Fibroblast of lung (primary cell): ENCODE measurements around the gene VWC2L. TPM values are rescaled to one million over a fixed set of nuclear protein-coding genes. Genes with fewer than 3 reads are reported as not detected.
A peak's percentile ranks its signal among the peaks of the same experiment; 100 is the strongest.

Source experiments
- DNase-seq, 2 donors: peaks; one replicate each; pipeline versions ENCODE4 v3.0.0 to v3.0.0-alpha.2; 2010; ENCODE audit warnings: low read depth in 2 of 2
- H2AFZ ChIP-seq: 2 replicates; pipeline ENCODE4 v1.5.1; 2012; ENCODE audit warnings: low read length, control low read depth, inconsistent platforms
- H3K27ac ChIP-seq: 2 replicates; pipeline ENCODE4 v1.5.1; 2011; ENCODE audit warnings: low read length, control low read depth; ENCODE audit not compliant: insufficient read depth
- H3K27me3 ChIP-seq: 2 replicates; pipeline ENCODE4 v1.5.1; 2011; ENCODE audit warnings: mild to moderate bottlenecking, low read length; ENCODE audit not compliant: control insufficient read depth, insufficient read depth
- H3K36me3 ChIP-seq: 2 replicates; pipeline ENCODE4 v1.5.1; 2011; ENCODE audit warnings: low read length; ENCODE audit not compliant: control insufficient read depth, insufficient read depth
- H3K4me1 ChIP-seq: 2 replicates; pipeline ENCODE4 v1.5.1; 2011; ENCODE audit warnings: low read length; ENCODE audit not compliant: control insufficient read depth, insufficient read depth; ENCODE audit errors: extremely low read depth
- H3K4me2 ChIP-seq: 2 replicates; pipeline ENCODE4 v1.5.1; 2011; ENCODE audit warnings: low read length, control low read depth; ENCODE audit not compliant: insufficient read depth; ENCODE audit errors: extremely low read depth
- H3K4me3 ChIP-seq, 4 experiments: fragments of 200-600 bp in 1 of 4; sonication (generic) in 1 of 4; replicated peaks in 1 of 4; 2 replicates each; pipeline ENCODE4 v1.5.1; 2011 to 2016; ENCODE audit warnings: low read length in 4 of 4, low read depth in 3 of 4, mild to moderate bottlenecking in 3 of 4, control low read depth in 2 of 4, inconsistent platforms in 1 of 4, mixed read lengths in 1 of 4; ENCODE audit not compliant: insufficient read depth in 1 of 4; ENCODE audit errors: control extremely low read depth in 1 of 4
- H3K79me2 ChIP-seq: 2 replicates; pipeline ENCODE4 v1.5.1; 2012; ENCODE audit warnings: mild to moderate bottlenecking, low read length, inconsistent platforms; ENCODE audit not compliant: control insufficient read depth, insufficient read depth
- H3K9ac ChIP-seq: 2 replicates; pipeline ENCODE4 v1.5.1; 2011; ENCODE audit warnings: mild to moderate bottlenecking, low read length, control low read depth; ENCODE audit not compliant: insufficient read depth
- H3K9me3 ChIP-seq: 2 replicates; pipeline ENCODE4 v1.5.1; 2012; ENCODE audit warnings: low read depth, low read length; ENCODE audit not compliant: control insufficient read depth, insufficient read depth
- H4K20me1 ChIP-seq: 2 replicates; pipeline ENCODE4 v1.5.1; 2011; ENCODE audit warnings: low read length; ENCODE audit not compliant: control insufficient read depth, insufficient read depth; ENCODE audit errors: extremely low read depth
- CTCF ChIP-seq, 2 donors: IDR thresholded peaks in 1 of 2; conservative IDR thresholded peaks in 1 of 2; 1 replicate in 1 of 2; 2 replicates in 1 of 2; pipeline ENCODE4 v1.5.1; 2011 to 2012; ENCODE audit warnings: low read length in 2 of 2, control low read depth in 1 of 2, inconsistent platforms in 1 of 2, low read depth in 1 of 2, mild to moderate bottlenecking in 1 of 2
- EZH2 ChIP-seq: IDR thresholded peaks from 2 replicates; pipeline ENCODE4 v1.5.1; 2012; ENCODE audit warnings: low read length, control low read depth, mild to moderate bottlenecking; ENCODE audit errors: missing control alignments
- polyA plus RNA-seq, 2 donors: library from polyadenylated mRNA; depleted of rRNA in 1 of 2; stranded (reverse) in 1 of 2; unstranded in 1 of 2; fragments of >200 nt; gene quantifications; 2 replicates each; pipeline ENCODE4 v1.2.1, GENCODE V29; 2011 to 2012; ENCODE audit warnings: missing spikeins in 1 of 2
- total RNA-seq: library from RNA; depleted of rRNA; stranded (reverse); fragments of >200 nt; gene quantifications from 2 replicates; pipeline ENCODE4 v1.2.1, GENCODE V29; 2014

The VWC2L gene
- total and polyA plus RNA-seq, 2 donors (not counting 1 experiment from before 2014, with no cell fraction given): not detected

- DNase-seq: peak in 1 of 2 donors; percentile 34
- no peaks in the 10 kb centered on the region for H3K36me3 ChIP-seq
- H3K79me2 ChIP-seq: no peaks in the 10 kb centered on the region
- H3K27ac ChIP-seq: no peak overlapping the region
- H3K9ac ChIP-seq: no peak overlapping the region
- H3K4me2 ChIP-seq: peak overlapping the region; percentile 13
- H4K20me1 ChIP-seq: no peaks in the 10 kb centered on the region
- no peak overlapping the region for H3K4me3 ChIP-seq
- no peaks in the 10 kb centered on the region for H3K9me3 ChIP-seq
- no peak overlapping the region for H2AFZ ChIP-seq
- no peaks in the 10 kb centered on the region for H3K27me3 ChIP-seq
- no peak for TF ChIP-seq CTCF (conservative IDR thresholded peaks at IDR 0.05 in 1 of 2, IDR thresholded peaks at IDR 0.05 in 1 of 2; ENCODE audit: low read depth in 1 of 2, low read length in 2 of 2)
- no peak for TF ChIP-seq EZH2
- peaks cover 2% of the 10 kb centered on the region for H3K4me1 ChIP-seq
Observed at GRCh38 chr2:214542295-214542694, 131.4 kb downstream of the VWC2L start.

- Histone ChIP-seq H2AFZ (no peak overlapping the region), H3K4me2 (no peak overlapping the region), H3K9me3 (no peaks in the 10 kb centered on the region), H3K27ac (no peak overlapping the region), H3K27me3 (no peaks in the 10 kb centered on the region), H3K4me1 (peaks cover 2% of the 10 kb centered on the region), H3K79me2 (no peaks in the 10 kb centered on the region), H3K36me3 (no peaks in the 10 kb centered on the region), H3K4me3 (no peak overlapping the region), H3K9ac (no peak overlapping the region), H4K20me1 (no peaks in the 10 kb centered on the region)
- peak in 1 of 2 donors; percentile 82 for DNase-seq
- TF ChIP-seq EZH2: no peak
- no peak for TF ChIP-seq CTCF (conservative IDR thresholded peaks at IDR 0.05 in 1 of 2, IDR thresholded peaks at IDR 0.05 in 1 of 2; ENCODE audit: low read depth in 1 of 2, low read length in 2 of 2)
Observed at GRCh38 chr2:214542866-214543265, 132.0 kb downstream of the VWC2L start.

- Histone ChIP-seq H2AFZ (no peak overlapping the region), H3K4me3 (no peak overlapping the region), H3K4me1 (peaks cover 2% of the 10 kb centered on the region), H3K9me3 (no peaks in the 10 kb centered on the region), H3K79me2 (no peaks in the 10 kb centered on the region), H4K20me1 (no peaks in the 10 kb centered on the region), H3K27ac (no peak overlapping the region), H3K36me3 (no peaks in the 10 kb centered on the region), H3K4me2 (no peak overlapping the region), H3K27me3 (no peaks in the 10 kb centered on the region), H3K9ac (no peak overlapping the region)
- no peak for TF ChIP-seq CTCF (conservative IDR thresholded peaks at IDR 0.05 in 1 of 2, IDR thresholded peaks at IDR 0.05 in 1 of 2; ENCODE audit: low read depth in 1 of 2, low read length in 2 of 2)
- peak; percentile 5 to 82 for DNase-seq
Observed at GRCh38 chr2:214543386-214543955, 132.6 kb downstream of the VWC2L start.
